Mesenchymal stem cell (in vitro differentiated cells and primary cell): ENCODE results near the gene SLC47A1. TPM values are rescaled to one million over a fixed set of nuclear protein-coding genes. Genes with fewer than 3 reads are reported as not detected.

Experiments used
- DNase-seq: peaks from one replicate; pipeline ENCODE4 v3.0.0-alpha.2; 2013
- H2AFZ ChIP-seq: one replicate; pipeline ENCODE4 v1.6.1; 2013; ENCODE audit warnings: low read depth, mild to moderate bottlenecking, control low read depth, inconsistent platforms, low read length, moderate library complexity
- H2AK5ac ChIP-seq: 2 replicates; pipeline ENCODE4 v1.6.1; 2013; ENCODE audit warnings: low read length, moderate library complexity, mild to moderate bottlenecking, inconsistent platforms; ENCODE audit not compliant: severe bottlenecking
- H2BK120ac ChIP-seq: one replicate; pipeline ENCODE4 v1.6.1; 2013; ENCODE audit warnings: low read depth, mild to moderate bottlenecking, inconsistent platforms, low read length, moderate library complexity
- H2BK12ac ChIP-seq, 2 experiments: one replicate each; pipeline ENCODE4 v1.6.1; 2013; ENCODE audit warnings: inconsistent platforms in 2 of 2, low read length in 2 of 2, mild to moderate bottlenecking in 2 of 2, moderate library complexity in 2 of 2, control low read depth in 1 of 2
- H2BK15ac ChIP-seq: one replicate; pipeline ENCODE4 v1.6.1; 2013; ENCODE audit warnings: mild to moderate bottlenecking, low read depth, inconsistent platforms; ENCODE audit not compliant: poor library complexity, severe bottlenecking
- H2BK5ac ChIP-seq: 2 replicates; pipeline ENCODE4 v1.6.1; 2013; ENCODE audit warnings: low read depth, mild to moderate bottlenecking, low read length, control low read depth, inconsistent platforms; ENCODE audit not compliant: poor library complexity, severe bottlenecking
- H3K14ac ChIP-seq, 2 experiments: one replicate each; pipeline ENCODE4 v1.6.1; 2013; ENCODE audit warnings: inconsistent platforms in 2 of 2, low read length in 2 of 2, control low read depth in 1 of 2, mild to moderate bottlenecking in 1 of 2, moderate library complexity in 1 of 2
- H3K18ac ChIP-seq, 2 experiments: one replicate each; pipeline ENCODE4 v1.6.1; 2013; ENCODE audit warnings: inconsistent platforms in 2 of 2, low read length in 2 of 2, control low read depth in 1 of 2, low read depth in 1 of 2, mild to moderate bottlenecking in 1 of 2
- H3K23ac ChIP-seq, 2 experiments: one replicate each; pipeline ENCODE4 v1.6.1; 2013; ENCODE audit warnings: inconsistent platforms in 2 of 2, low read length in 2 of 2, mild to moderate bottlenecking in 2 of 2, moderate library complexity in 2 of 2, control low read depth in 1 of 2
- H3K27ac ChIP-seq: 2 replicates; pipeline ENCODE4 v1.5.1; 2013; ENCODE audit warnings: mild to moderate bottlenecking, moderate library complexity, low read length, control low read depth, inconsistent platforms; ENCODE audit not compliant: poor library complexity, severe bottlenecking
- H3K27me3 ChIP-seq, 2 experiments: 2 replicates each; pipeline versions ENCODE4 v1.6.1 to v1.7.0; 2013; ENCODE audit warnings: low read length in 2 of 2, mild to moderate bottlenecking in 2 of 2, moderate library complexity in 2 of 2, control low read depth in 1 of 2, inconsistent platforms in 1 of 2; ENCODE audit not compliant: control insufficient read depth in 1 of 2, insufficient read depth in 1 of 2
- H3K36me3 ChIP-seq, 2 experiments: 2 replicates each; pipeline versions ENCODE4 v1.6.1 to v1.7.0; 2013; ENCODE audit warnings: low read length in 2 of 2, control low read depth in 1 of 2, inconsistent platforms in 1 of 2, low read depth in 1 of 2, mild to moderate bottlenecking in 1 of 2; ENCODE audit not compliant: insufficient read depth in 2 of 2, control insufficient read depth in 1 of 2
- H3K4ac ChIP-seq, 2 experiments: one replicate each; pipeline ENCODE4 v1.6.1; 2013; ENCODE audit warnings: inconsistent platforms in 2 of 2, low read length in 2 of 2, mild to moderate bottlenecking in 2 of 2, moderate library complexity in 2 of 2, control low read depth in 1 of 2, low read depth in 1 of 2
- H3K4me1 ChIP-seq: 2 replicates; pipeline ENCODE4 v1.6.1; 2013; ENCODE audit warnings: low read depth, low read length, control low read depth; ENCODE audit not compliant: control insufficient read depth, insufficient read depth
- H3K4me2 ChIP-seq: 2 replicates; pipeline ENCODE4 v1.6.1; 2013; ENCODE audit warnings: low read length, mild to moderate bottlenecking, inconsistent platforms; ENCODE audit not compliant: poor library complexity, severe bottlenecking
- H3K4me3 ChIP-seq, 2 experiments: 2 replicates each; pipeline versions ENCODE4 v1.5.1 to v1.7.0; 2013; ENCODE audit warnings: low read length in 2 of 2, mild to moderate bottlenecking in 2 of 2, control low read depth in 1 of 2, low read depth in 1 of 2; ENCODE audit not compliant: insufficient read depth in 1 of 2
- H3K79me1 ChIP-seq: replicated peaks from 2 replicates; pipeline ENCODE4 v1.6.1; 2013; ENCODE audit warnings: mild to moderate bottlenecking, control low read depth, low read length, inconsistent platforms; ENCODE audit not compliant: poor library complexity, severe bottlenecking
- H3K9ac ChIP-seq: 2 replicates; pipeline ENCODE4 v1.7.0; 2013; ENCODE audit warnings: mild to moderate bottlenecking, low read length, moderate library complexity
- H3K9me3 ChIP-seq: 2 replicates; pipeline ENCODE4 v1.7.0; 2013; ENCODE audit warnings: mild to moderate bottlenecking, low read length; ENCODE audit not compliant: control insufficient read depth
- H4K8ac ChIP-seq: one replicate; pipeline ENCODE4 v1.6.1; 2013; ENCODE audit warnings: inconsistent platforms, mild to moderate bottlenecking, low read length, moderate library complexity
- H4K91ac ChIP-seq: one replicate; pipeline ENCODE4 v1.6.1; 2013; ENCODE audit warnings: mild to moderate bottlenecking, low read length, inconsistent platforms
- WGBS: methylation state at CpG from one replicate; pipeline ENCODE4 v1.1.7; 2013; ENCODE audit warnings: mixed read lengths; 5-methylcytosine and 5-hydroxymethylcytosine counted together
- small RNA-seq: library from polyadenylated mRNA; stranded (forward); fragments of <200 nt; extraction: miRNeasy Mini kit (QIAGEN cat#:217004); gene quantifications from one replicate; pipeline ENCODE3, GENCODE V24; 2013; ENCODE audit warnings: low read depth

The SLC47A1 gene

GRCh38 chr17:19619705-19620325 lies 86.2 kb downstream of the SLC47A1 start:
- Histone ChIP-seq H3K4me2 (no peak overlapping the region), H3K27me3 (no peaks in the 10 kb centered on the region), H3K4me3 (no peak overlapping the region), H4K8ac (no peak overlapping the region), H2AK5ac (no peak overlapping the region), H3K36me3 (no peaks in the 10 kb centered on the region), H3K23ac (no peak overlapping the region), H3K27ac (no peak overlapping the region), H3K9me3 (peaks cover 40% of the 10 kb centered on the region), H2BK5ac (no peak overlapping the region), H3K4ac (no peak overlapping the region), H2AFZ (no peak overlapping the region), H2BK120ac (no peak overlapping the region), H3K14ac (no peak overlapping the region), H4K91ac (no peak overlapping the region), H2BK12ac (no peak overlapping the region), H2BK15ac (no peak overlapping the region), H3K4me1 (no peaks in the 10 kb centered on the region), H3K9ac (no peak overlapping the region), H3K79me1 (no peaks in the 10 kb centered on the region), H3K18ac (no peak overlapping the region)
- 95% methylated on average over 2 of the region's 2 CpGs for WGBS
- DNase-seq, result no peak

DNA sequence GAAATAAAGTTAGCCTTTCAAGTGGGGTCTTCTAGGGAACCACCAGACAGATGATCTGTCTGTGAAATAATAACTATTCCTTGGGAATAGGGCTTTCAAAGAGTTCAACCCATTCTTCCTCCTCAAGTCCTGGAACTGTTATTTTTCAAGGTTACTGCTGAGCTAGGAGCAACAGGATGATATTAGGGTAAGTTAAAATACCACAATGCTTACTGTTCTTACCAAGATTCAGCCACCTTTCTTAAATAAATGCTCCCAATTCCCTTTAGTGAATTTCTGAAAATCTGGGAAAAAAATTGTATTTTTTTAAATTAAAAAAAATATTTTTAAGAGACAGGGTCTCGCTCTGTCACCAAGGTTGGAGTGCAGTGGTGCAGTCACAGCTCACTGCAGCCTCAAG lies 88.0 kb downstream of the SLC47A1 start:
- H2BK12ac ChIP-seq, result no peak overlapping the region
- H2AK5ac ChIP-seq, result no peak overlapping the region
- no peaks in the 10 kb centered on the region for H3K79me1 ChIP-seq
- no peak overlapping the region for H3K14ac ChIP-seq
- H3K4me1 ChIP-seq, result no peaks in the 10 kb centered on the region
- no peaks in the 10 kb centered on the region for H3K36me3 ChIP-seq
- H3K4me2 ChIP-seq, result no peak overlapping the region
- H2BK15ac ChIP-seq, result no peak overlapping the region
- no peak overlapping the region for H3K23ac ChIP-seq
- no peak overlapping the region for H4K8ac ChIP-seq
- no peak overlapping the region for H3K9ac ChIP-seq
- H3K9me3 ChIP-seq, result peaks cover 40% of the 10 kb centered on the region
- H2BK120ac ChIP-seq, result no peak overlapping the region
- no peak overlapping the region for H3K27ac ChIP-seq
- no peak overlapping the region for H3K4me3 ChIP-seq
- no peak overlapping the region for H3K4ac ChIP-seq
- 88% methylated on average over 1 of the region's 1 CpG for WGBS
- no peak overlapping the region for H2AFZ ChIP-seq
- DNase-seq, result no peak
- H3K18ac ChIP-seq, result no peak overlapping the region
- H2BK5ac ChIP-seq, result no peak overlapping the region
- no peaks in the 10 kb centered on the region for H3K27me3 ChIP-seq
- no peak overlapping the region for H4K91ac ChIP-seq

DNA sequence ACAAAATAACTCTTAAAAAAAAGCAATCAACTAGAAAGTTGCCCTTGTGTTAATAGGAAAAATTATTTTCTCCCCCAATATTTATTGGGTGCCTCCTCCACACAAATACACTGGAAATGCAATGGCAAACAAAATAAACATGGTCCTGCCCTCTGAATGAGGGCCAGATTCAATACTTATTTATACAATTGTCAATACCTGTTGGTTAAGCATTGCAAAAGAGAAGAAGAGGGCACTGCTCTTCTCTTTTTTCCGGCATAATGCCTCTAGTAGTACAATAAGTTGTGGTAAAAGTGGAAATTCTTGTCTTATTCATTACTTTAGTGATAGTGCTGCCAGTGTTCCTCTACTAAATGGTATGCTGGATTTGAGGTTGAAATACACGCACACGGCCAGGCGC lies 92.4 kb downstream of the SLC47A1 start:
- H2BK15ac ChIP-seq, result no peak overlapping the region
- H3K18ac ChIP-seq, result no peak overlapping the region
- H3K27ac ChIP-seq, result no peak overlapping the region
- no peak overlapping the region for H2BK5ac ChIP-seq
- DNase-seq, result no peak
- no peak overlapping the region for H4K91ac ChIP-seq
- H3K9me3 ChIP-seq, result peaks cover 3% of the 10 kb centered on the region
- H2AFZ ChIP-seq, result no peak overlapping the region
- H3K9ac ChIP-seq, result no peak overlapping the region
- H3K4me3 ChIP-seq, result no peak overlapping the region
- H4K8ac ChIP-seq, result no peak overlapping the region
- no peak overlapping the region for H2BK120ac ChIP-seq
- no peak overlapping the region for H3K4me2 ChIP-seq
- H3K23ac ChIP-seq, result no peak overlapping the region
- no peak overlapping the region for H3K14ac ChIP-seq
- 97% methylated on average over 3 of the region's 4 CpGs for WGBS
- no peaks in the 10 kb centered on the region for H3K27me3 ChIP-seq
- no peak overlapping the region for H2AK5ac ChIP-seq
- H3K79me1 ChIP-seq, result no peaks in the 10 kb centered on the region
- no peaks in the 10 kb centered on the region for H3K4me1 ChIP-seq
- H3K36me3 ChIP-seq, result no peaks in the 10 kb centered on the region
- no peak overlapping the region for H2BK12ac ChIP-seq
- H3K4ac ChIP-seq, result no peak overlapping the region

Small RNAs within 50 kb of the gene (small RNA-seq; reads per million reads assigned to genes)
- gene AC025627.2 (not detected), gene NMTRQ-TTG12-1 (not detected)
